ENCODE data around the gene TMEM217. TPM values are rescaled to one million over a fixed set of nuclear protein-coding genes. Genes with fewer than 3 reads are reported as not detected.

TMEM217 gene
- 0.30 TPM in 1 of 2 replicates, not detected in the other for total RNA-seq

DNA sequence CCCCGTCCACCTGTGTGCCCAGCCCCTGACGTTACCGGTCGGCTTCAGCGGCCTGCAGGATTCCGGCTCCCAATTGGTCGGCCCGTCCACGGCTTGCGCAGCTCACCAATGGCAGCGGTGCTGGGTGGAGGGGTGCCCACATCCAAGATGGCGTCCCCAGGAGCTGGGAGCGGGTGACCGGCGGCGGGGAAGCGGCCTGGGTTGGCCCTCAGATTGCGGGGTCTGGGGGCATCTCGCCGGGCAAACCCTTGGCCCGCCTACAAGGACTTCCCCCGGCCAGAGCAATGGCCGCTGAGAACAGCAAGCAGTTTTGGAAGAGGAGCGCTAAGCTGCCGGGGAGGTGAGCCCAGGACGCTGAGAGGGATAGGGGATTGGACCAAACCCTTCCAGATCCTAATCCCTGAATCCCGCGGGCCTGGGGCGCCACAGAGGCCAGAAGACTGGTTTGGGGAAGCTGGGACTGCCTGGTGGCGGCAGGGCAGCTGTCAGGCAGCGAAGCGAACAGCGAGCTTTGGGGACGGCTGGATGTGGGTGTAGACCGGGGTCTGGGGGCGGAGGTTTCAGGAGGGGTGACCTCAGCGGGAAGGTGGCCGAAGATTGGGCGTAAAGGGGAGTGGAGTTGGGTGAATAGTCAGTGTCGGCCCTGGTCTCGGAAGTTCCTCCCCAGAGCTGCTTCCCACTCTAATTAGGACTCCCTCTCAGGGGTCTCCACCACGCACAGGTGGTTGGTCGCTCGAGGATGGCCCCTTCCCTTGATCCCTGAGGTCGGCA is at the start of gene TMEM217, which contains the start of gene TBC1D22B:
TSS of gene TMEM217 (minus strand) at position 511 of the 771 bp plus-strand sequence. CDS start 39,114 bp downstream, outside the sequence.
TSS of gene TBC1D22B (plus strand) at position 139 of the 771 bp plus-strand sequence. CDS start at position 285, 146 bp downstream.

DNA sequence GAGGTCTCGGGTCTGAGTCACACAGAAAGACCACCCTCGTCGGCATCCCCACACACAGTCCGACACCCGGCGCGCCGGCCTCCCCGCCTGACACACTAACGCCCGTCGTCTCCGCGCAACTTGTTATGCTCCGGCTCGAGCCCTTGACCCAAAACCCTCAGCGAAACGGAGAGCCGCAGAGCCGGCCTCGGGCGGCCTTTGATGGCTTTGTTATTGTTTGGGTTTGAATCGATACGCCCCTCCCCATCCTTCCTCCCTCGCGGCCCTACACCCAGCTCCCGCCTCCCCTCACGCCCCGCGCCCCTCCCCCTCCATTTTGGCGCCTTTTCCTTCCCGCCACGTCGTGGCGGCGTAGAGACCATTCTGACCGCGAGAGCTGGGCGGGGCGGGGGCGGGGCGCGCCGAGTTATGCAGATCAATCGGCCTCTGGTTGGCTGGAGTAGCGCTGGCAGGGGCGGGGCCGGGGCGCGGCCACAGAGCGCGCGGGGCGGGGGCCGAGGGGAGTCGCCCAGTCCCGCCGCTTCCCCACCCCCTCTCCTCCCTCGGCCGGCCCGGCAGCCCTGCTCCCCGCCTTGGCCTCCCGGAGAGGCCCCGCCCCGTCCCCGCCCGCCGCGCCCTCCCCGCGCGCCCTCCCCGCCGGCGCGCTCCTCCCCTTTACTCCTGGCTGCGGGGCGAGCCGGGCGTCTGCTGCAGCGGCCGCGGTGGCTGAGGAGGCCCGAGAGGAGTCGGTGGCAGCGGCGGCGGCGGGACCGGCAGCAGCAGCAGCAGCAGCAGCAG is 88.3 kb downstream of the TMEM217 start, which contains the start of gene PIM1:
TSS of gene PIM1 (plus strand) at position 657 of the 777 bp plus-strand sequence. CDS start 424 bp downstream, outside the sequence.

Other genes starting within 250 kb of the TMEM217 start
- gene PIM1, start 88.0 kb downstream of the TMEM217 start, total RNA-seq, result 21.7 and 26.1 TPM in 2 replicates
- gene TBC1D22B, start 372 bp downstream of the TMEM217 start, total RNA-seq, result 6.4 and 7.7 TPM in 2 replicates
- gene RNF8, start 95.8 kb upstream of the TMEM217 start, total RNA-seq, result 9.7 and 12.9 TPM in 2 replicates
- gene CMTR1, start 175.1 kb upstream of the TMEM217 start, total RNA-seq, result 19.9 and 21.2 TPM in 2 replicates
- 73.1 and 79.8 TPM in 2 replicates for gene CCDC167, start 241.7 kb upstream of the TMEM217 start, total RNA-seq